Measurements from ENCODE around the gene NCAN.

The NCAN gene

GRCh38 chr19:19263886-19264487, 52.2 kb downstream of the NCAN start:
- H3K36me3 Mint-ChIP-seq (ENCODE audit: low read depth): no peaks in the 10 kb centered on the region
- no peak overlapping the region for H3K27ac Mint-ChIP-seq
- H3K9me3 Mint-ChIP-seq: peaks cover 4% of the 10 kb centered on the region
- no peak overlapping the region for H3K4me3 Mint-ChIP-seq
- H3K4me1 Mint-ChIP-seq (ENCODE audit: low read depth): peaks cover 10% of the 10 kb centered on the region
- intact Hi-C loops (cut with micrococcal nuclease): no loop called here
- H3K27me3 Mint-ChIP-seq: peaks cover 53% of the 10 kb centered on the region

- peaks cover 3% of the 10 kb centered on the region for H3K4me1 Mint-ChIP-seq (ENCODE audit: low read depth)
These were observed 55.5 kb downstream of the NCAN start for GRCh38 chr19:19267305-19267704.

GRCh38 chr19:19268453-19269385, 57.0 kb downstream of the NCAN start:
- peaks cover 52% of the 10 kb centered on the region for H3K27me3 Mint-ChIP-seq
- intact Hi-C loops (cut with micrococcal nuclease): no loop called here
- H3K9me3 Mint-ChIP-seq: no peaks in the 10 kb centered on the region
- no peaks in the 10 kb centered on the region for H3K36me3 Mint-ChIP-seq (ENCODE audit: low read depth)
- H3K4me1 Mint-ChIP-seq (ENCODE audit: low read depth): peaks cover 5% of the 10 kb centered on the region
- no peak overlapping the region for H3K27ac Mint-ChIP-seq
- no peak overlapping the region for H3K4me3 Mint-ChIP-seq

More at GRCh38 chr19:19267305-19267704, 55.5 kb downstream of the NCAN start:
- Mint-ChIP-seq H3K9me3 (no peaks in the 10 kb centered on the region), H3K4me3 (no peak overlapping the region), H3K27ac (no peak overlapping the region), H3K36me3 (ENCODE audit: low read depth) (no peaks in the 10 kb centered on the region), H3K27me3 (peaks cover 53% of the 10 kb centered on the region)
- intact Hi-C loops (cut with micrococcal nuclease): no loop called here

GRCh38 chr19:19269952-19270694, 58.4 kb downstream of the NCAN start:
- Mint-ChIP-seq H3K9me3 (no peaks in the 10 kb centered on the region), H3K4me1 (ENCODE audit: low read depth) (peaks cover 5% of the 10 kb centered on the region), H3K27ac (no peak overlapping the region), H3K27me3 (peaks cover 52% of the 10 kb centered on the region), H3K4me3 (no peak overlapping the region), H3K36me3 (ENCODE audit: low read depth) (peaks cover 2% of the 10 kb centered on the region)
- intact Hi-C loops (cut with micrococcal nuclease): no loop called here

GRCh38 chr19:19270749-19271571, 59.2 kb downstream of the NCAN start:
- Mint-ChIP-seq H3K9me3 (no peaks in the 10 kb centered on the region), H3K27me3 (peaks cover 49% of the 10 kb centered on the region), H3K27ac (no peak overlapping the region), H3K4me3 (no peak overlapping the region), H3K4me1 (ENCODE audit: low read depth) (peaks cover 5% of the 10 kb centered on the region), H3K36me3 (ENCODE audit: low read depth) (peaks cover 11% of the 10 kb centered on the region)
- intact Hi-C loops (cut with micrococcal nuclease): no loop called here

GRCh38 chr19:19271828-19272599, 60.3 kb downstream of the NCAN start:
- no peak overlapping the region for H3K4me3 Mint-ChIP-seq

GRCh38 chr19:19274146-19274545, 62.4 kb downstream of the NCAN start:
- Mint-ChIP-seq H3K27ac (no peak overlapping the region), H3K9me3 (no peaks in the 10 kb centered on the region), H3K4me1 (ENCODE audit: low read depth) (peaks cover 5% of the 10 kb centered on the region), H3K4me3 (no peak overlapping the region), H3K36me3 (ENCODE audit: low read depth) (peaks cover 42% of the 10 kb centered on the region), H3K27me3 (peaks cover 44% of the 10 kb centered on the region)
- intact Hi-C loops (cut with micrococcal nuclease): no loop called here

More at GRCh38 chr19:19271828-19272599, 60.3 kb downstream of the NCAN start:
- Mint-ChIP-seq H3K36me3 (ENCODE audit: low read depth) (peaks cover 21% of the 10 kb centered on the region), H3K27me3 (peaks cover 48% of the 10 kb centered on the region), H3K4me1 (ENCODE audit: low read depth) (peaks cover 5% of the 10 kb centered on the region), H3K9me3 (no peaks in the 10 kb centered on the region), H3K27ac (no peak overlapping the region)
- intact Hi-C loops (cut with micrococcal nuclease): no loop called here

- Mint-ChIP-seq H3K4me3 (no peak overlapping the region), H3K4me1 (ENCODE audit: low read depth) (peaks cover 5% of the 10 kb centered on the region), H3K27me3 (peaks cover 41% of the 10 kb centered on the region), H3K27ac (no peak overlapping the region), H3K36me3 (ENCODE audit: low read depth) (peaks cover 50% of the 10 kb centered on the region), H3K9me3 (no peaks in the 10 kb centered on the region)
- intact Hi-C loops (cut with micrococcal nuclease): no loop called here
These were observed 63.2 kb downstream of the NCAN start for GRCh38 chr19:19274716-19275565.

GRCh38 chr19:19276386-19276785, 64.6 kb downstream of the NCAN start:
- H3K27ac Mint-ChIP-seq: no peak overlapping the region
- H3K36me3 Mint-ChIP-seq (ENCODE audit: low read depth): peaks cover 65% of the 10 kb centered on the region
- H3K4me1 Mint-ChIP-seq (ENCODE audit: low read depth): peaks cover 5% of the 10 kb centered on the region
- H3K9me3 Mint-ChIP-seq: no peaks in the 10 kb centered on the region
- no peak overlapping the region for H3K4me3 Mint-ChIP-seq
- intact Hi-C loops (cut with micrococcal nuclease): no loop called here
- peaks cover 35% of the 10 kb centered on the region for H3K27me3 Mint-ChIP-seq

- H3K4me3 Mint-ChIP-seq: no peak overlapping the region
- no peak overlapping the region for H3K27ac Mint-ChIP-seq
- intact Hi-C loops (cut with micrococcal nuclease): no loop called here
- peaks cover 30% of the 10 kb centered on the region for H3K27me3 Mint-ChIP-seq
- no peaks in the 10 kb centered on the region for H3K9me3 Mint-ChIP-seq
- peaks cover 5% of the 10 kb centered on the region for H3K4me1 Mint-ChIP-seq (ENCODE audit: low read depth)
- H3K36me3 Mint-ChIP-seq (ENCODE audit: low read depth): peaks cover 70% of the 10 kb centered on the region
These were observed 65.1 kb downstream of the NCAN start for GRCh38 chr19:19276851-19277250.

GRCh38 chr19:19278315-19278714, 66.6 kb downstream of the NCAN start:
- H3K9me3 Mint-ChIP-seq: no peaks in the 10 kb centered on the region
- no peak overlapping the region for H3K27ac Mint-ChIP-seq
- intact Hi-C loops (cut with micrococcal nuclease): no loop called here
- H3K27me3 Mint-ChIP-seq: peaks cover 17% of the 10 kb centered on the region
- no peak overlapping the region for H3K4me3 Mint-ChIP-seq
- H3K4me1 Mint-ChIP-seq (ENCODE audit: low read depth): peaks cover 4% of the 10 kb centered on the region
- peaks cover 84% of the 10 kb centered on the region for H3K36me3 Mint-ChIP-seq (ENCODE audit: low read depth)

- Mint-ChIP-seq H3K4me3 (no peak overlapping the region), H3K27me3 (peaks cover 9% of the 10 kb centered on the region), H3K36me3 (ENCODE audit: low read depth) (peaks cover 92% of the 10 kb centered on the region), H3K27ac (no peak overlapping the region), H3K4me1 (ENCODE audit: low read depth) (no peaks in the 10 kb centered on the region), H3K9me3 (no peaks in the 10 kb centered on the region)
- intact Hi-C loops (cut with micrococcal nuclease): no loop called here
These were observed 67.4 kb downstream of the NCAN start for GRCh38 chr19:19279062-19279612.
